Trophoblast cell (in vitro differentiated cells and primary cell): ENCODE data around the gene CCDC93. TPM values are rescaled to one million over a fixed set of nuclear protein-coding genes. Genes with fewer than 3 reads are reported as not detected.

ENCODE experiments used
- DNase-seq, 2 donors: peaks; one replicate each; pipeline ENCODE4 v3.0.0-alpha.2; 2016
- H2AFZ ChIP-seq: 2 replicates; pipeline ENCODE4 v1.6.1; 2013; ENCODE audit warnings: low read length, moderate library complexity, mild to moderate bottlenecking; ENCODE audit not compliant: insufficient read depth, poor library complexity
- H2AK5ac ChIP-seq: 2 replicates; pipeline ENCODE4 v1.6.1; 2013; ENCODE audit warnings: mild to moderate bottlenecking, low read length
- H2BK120ac ChIP-seq: 2 replicates; pipeline ENCODE4 v1.6.1; 2013; ENCODE audit warnings: low read length, mild to moderate bottlenecking, moderate library complexity; ENCODE audit not compliant: insufficient read depth, poor library complexity
- H2BK12ac ChIP-seq: 2 replicates; pipeline ENCODE4 v1.6.1; 2013; ENCODE audit warnings: mild to moderate bottlenecking, low read length, moderate library complexity
- H2BK5ac ChIP-seq: 2 replicates; pipeline ENCODE4 v1.6.1; 2013; ENCODE audit warnings: low read length, low read depth, moderate library complexity, mild to moderate bottlenecking; ENCODE audit not compliant: poor library complexity
- H3K14ac ChIP-seq: 2 replicates; pipeline ENCODE4 v1.6.1; 2013; ENCODE audit warnings: mild to moderate bottlenecking, low read length
- H3K18ac ChIP-seq: 2 replicates; pipeline ENCODE4 v1.6.1; 2013; ENCODE audit warnings: mild to moderate bottlenecking, low read length
- H3K23ac ChIP-seq: 2 replicates; pipeline ENCODE4 v1.6.1; 2013; ENCODE audit warnings: low read length
- H3K27ac ChIP-seq: 2 replicates; pipeline ENCODE4 v1.5.1; 2013; ENCODE audit warnings: low read depth, mild to moderate bottlenecking, inconsistent platforms, low read length, moderate library complexity
- H3K27me3 ChIP-seq: 2 replicates; pipeline ENCODE4 v1.6.1; 2013; ENCODE audit warnings: inconsistent platforms, mild to moderate bottlenecking, low read length, moderate library complexity; ENCODE audit not compliant: insufficient read depth
- H3K36me3 ChIP-seq, 2 experiments: 1 replicate in 1 of 2; 2 replicates in 1 of 2; pipeline ENCODE4 v1.6.1; 2013; ENCODE audit warnings: low read length in 2 of 2, mild to moderate bottlenecking in 2 of 2, moderate library complexity in 1 of 2; ENCODE audit not compliant: insufficient read depth in 2 of 2, control insufficient read depth in 1 of 2
- H3K4ac ChIP-seq: 2 replicates; pipeline ENCODE4 v1.6.1; 2013; ENCODE audit warnings: low read depth, mild to moderate bottlenecking, low read length, moderate library complexity
- H3K4me1 ChIP-seq, 2 experiments: 1 replicate in 1 of 2; 2 replicates in 1 of 2; pipeline ENCODE4 v1.6.1; 2013; ENCODE audit warnings: low read length in 2 of 2, mild to moderate bottlenecking in 2 of 2, moderate library complexity in 1 of 2; ENCODE audit not compliant: insufficient read depth in 2 of 2, control insufficient read depth in 1 of 2
- H3K4me2 ChIP-seq: 2 replicates; pipeline ENCODE4 v1.6.1; 2013; ENCODE audit warnings: inconsistent platforms, mild to moderate bottlenecking, low read length, moderate library complexity
- H3K4me3 ChIP-seq: 2 replicates; pipeline ENCODE4 v1.5.1; 2013; ENCODE audit warnings: mild to moderate bottlenecking, low read depth, low read length, inconsistent platforms
- H3K79me1 ChIP-seq: one replicate; pipeline ENCODE4 v1.6.1; 2013; ENCODE audit warnings: low read length
- H3K79me2 ChIP-seq: 2 replicates; pipeline ENCODE4 v1.6.1; 2013; ENCODE audit warnings: low read length, mild to moderate bottlenecking; ENCODE audit not compliant: control insufficient read depth, insufficient read depth, poor library complexity
- H3K9ac ChIP-seq: 2 replicates; pipeline ENCODE4 v1.6.1; 2013; ENCODE audit warnings: mild to moderate bottlenecking, low read length
- H3K9me3 ChIP-seq: 2 replicates; pipeline ENCODE4 v1.6.1; 2013; ENCODE audit warnings: low read depth, mild to moderate bottlenecking, control low read depth, inconsistent platforms, low read length; ENCODE audit not compliant: insufficient read depth
- H4K12ac ChIP-seq: 2 replicates; pipeline ENCODE4 v1.6.1; 2013; ENCODE audit warnings: low read depth, mild to moderate bottlenecking, low read length, moderate library complexity
- H4K8ac ChIP-seq: 2 replicates; pipeline ENCODE4 v1.6.1; 2013; ENCODE audit warnings: low read depth, mild to moderate bottlenecking, low read length, moderate library complexity
- H4K91ac ChIP-seq: one replicate; pipeline ENCODE4 v1.6.1; 2013; ENCODE audit warnings: low read depth, mild to moderate bottlenecking, low read length, moderate library complexity
- WGBS: extraction: QIAGEN DNeasy Blood & Tissue Kit; methylation state at CpG from one replicate; pipeline ENCODE4 v1.1.7; 2013; ENCODE audit warnings: missing lambda C conversion rate; ENCODE audit not compliant: insufficient read length, insufficient coverage; ENCODE audit errors: extremely low coverage; 5-methylcytosine and 5-hydroxymethylcytosine counted together
- polyA plus RNA-seq: library from polyadenylated mRNA; stranded (reverse); fragments of 200-250 nt; gene quantifications from 2 replicates; pipeline ENCODE4 v1.2.3, GENCODE V29; 2013

CCDC93 gene, protein sequence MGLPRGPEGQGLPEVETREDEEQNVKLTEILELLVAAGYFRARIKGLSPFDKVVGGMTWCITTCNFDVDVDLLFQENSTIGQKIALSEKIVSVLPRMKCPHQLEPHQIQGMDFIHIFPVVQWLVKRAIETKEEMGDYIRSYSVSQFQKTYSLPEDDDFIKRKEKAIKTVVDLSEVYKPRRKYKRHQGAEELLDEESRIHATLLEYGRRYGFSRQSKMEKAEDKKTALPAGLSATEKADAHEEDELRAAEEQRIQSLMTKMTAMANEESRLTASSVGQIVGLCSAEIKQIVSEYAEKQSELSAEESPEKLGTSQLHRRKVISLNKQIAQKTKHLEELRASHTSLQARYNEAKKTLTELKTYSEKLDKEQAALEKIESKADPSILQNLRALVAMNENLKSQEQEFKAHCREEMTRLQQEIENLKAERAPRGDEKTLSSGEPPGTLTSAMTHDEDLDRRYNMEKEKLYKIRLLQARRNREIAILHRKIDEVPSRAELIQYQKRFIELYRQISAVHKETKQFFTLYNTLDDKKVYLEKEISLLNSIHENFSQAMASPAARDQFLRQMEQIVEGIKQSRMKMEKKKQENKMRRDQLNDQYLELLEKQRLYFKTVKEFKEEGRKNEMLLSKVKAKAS
- 28.6 and 28.8 TPM in 2 replicates for polyA plus RNA-seq

DNA sequence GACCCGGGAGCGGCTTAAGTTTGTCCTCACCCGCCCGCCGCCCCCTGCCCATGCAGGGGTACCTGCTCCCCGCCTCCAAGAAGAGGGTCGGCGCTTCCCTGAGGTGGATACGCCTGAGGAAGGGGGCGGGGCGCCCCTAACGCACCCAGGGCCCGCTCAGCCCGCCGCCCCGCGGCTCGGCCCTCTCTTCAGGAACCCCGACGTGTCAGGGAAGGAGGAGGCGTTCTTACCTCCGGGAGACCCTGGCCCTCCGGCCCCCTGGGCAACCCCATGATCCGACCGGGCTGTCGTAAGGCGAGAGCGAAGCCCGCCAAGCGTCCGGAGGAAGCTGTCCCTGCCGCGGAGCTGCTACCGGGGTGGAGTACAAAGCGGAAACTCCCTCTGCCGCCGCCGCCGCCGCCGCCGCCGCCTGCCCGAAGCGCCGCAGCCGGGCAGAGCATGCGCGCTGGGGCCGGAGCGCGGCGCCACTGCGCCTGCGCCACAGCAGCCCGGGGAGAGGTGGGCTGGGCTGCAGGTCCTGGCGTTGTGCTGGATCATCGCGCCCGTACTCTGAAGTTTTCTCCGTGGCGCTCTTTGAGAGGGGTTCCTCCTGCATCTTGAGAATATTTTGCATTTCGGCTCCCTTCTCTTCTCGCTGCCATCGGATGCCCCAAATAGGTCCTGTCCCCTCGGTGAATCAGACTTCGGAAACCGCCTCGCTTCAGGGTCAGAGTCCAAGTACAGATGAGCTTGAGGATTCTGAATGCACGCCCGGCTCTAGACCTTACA is at the start of gene CCDC93:
CCDC93 (minus strand) TSS at position 347 of the 768 bp plus-strand sequence; CDS start at position 272, 75 bp downstream.
- peak within 1 kb of the TSS; percentile 58 for H3K27ac ChIP-seq
- peak within 1 kb of the TSS; percentile 87 for H3K9ac ChIP-seq
- peak within 1 kb of the TSS; percentile 96 for H2AFZ ChIP-seq
- no peaks in the 10 kb centered on the region for H3K9me3 ChIP-seq
- no peak within 1 kb of the TSS for H2BK5ac ChIP-seq
- H3K79me1 ChIP-seq: peaks cover 7% of the 10 kb centered on the region
- peak within 1 kb of the TSS; percentile 70 for H3K18ac ChIP-seq
- no peaks in the 10 kb centered on the region for H3K27me3 ChIP-seq
- peak within 1 kb of the TSS; percentile 90 for H3K4me3 ChIP-seq
- no peak within 1 kb of the TSS for H2BK12ac ChIP-seq
- H2AK5ac ChIP-seq: no peak within 1 kb of the TSS
- peak within 1 kb of the TSS; percentile 87 for H4K8ac ChIP-seq
- H2BK120ac ChIP-seq: peak within 1 kb of the TSS; percentile 55
- peaks cover 0 to 4% of the 10 kb centered on the region in 2 experiments for H3K4me1 ChIP-seq
- H4K12ac ChIP-seq: peak within 1 kb of the TSS; percentile 66
- H3K14ac ChIP-seq: peak within 1 kb of the TSS; percentile 69
- no peaks in the 10 kb centered on the region for H3K36me3 ChIP-seq
- peak within 1 kb of the TSS; percentile 38 for H3K4ac ChIP-seq
- H3K4me2 ChIP-seq: peak within 1 kb of the TSS; percentile 98
- H3K79me2 ChIP-seq: peaks cover 10% of the 10 kb centered on the region
- DNase-seq: peak; percentile 87 to 92
- H4K91ac ChIP-seq: peak within 1 kb of the TSS; percentile 64
- no CpG with 5 or more reads among the region's 71 CpGs for WGBS
- no peak within 1 kb of the TSS for H3K23ac ChIP-seq

DNA sequence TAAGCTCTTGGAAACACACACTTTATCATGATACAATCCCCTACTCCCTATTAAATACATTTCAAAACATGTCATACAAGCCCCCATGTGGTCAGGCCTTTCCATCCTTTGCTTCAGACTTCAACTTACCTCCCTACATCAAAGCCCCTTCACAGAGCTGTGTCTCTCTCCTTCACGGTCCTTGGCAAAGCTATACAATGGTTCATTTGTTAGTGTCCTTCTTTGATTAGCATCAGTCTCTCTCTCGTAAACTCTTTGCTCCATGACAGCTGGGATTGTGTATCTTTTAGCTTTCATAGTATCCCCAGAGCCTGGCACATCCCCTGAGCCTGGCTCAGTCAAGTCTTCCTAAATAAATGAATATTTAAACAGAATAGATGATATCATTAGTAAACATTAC is 48.8 kb upstream of the CCDC93 start:
- Histone ChIP-seq H3K4ac (no peak overlapping the region), H3K27me3 (no peaks in the 10 kb centered on the region), H3K4me2 (no peak overlapping the region), H2BK120ac (no peak overlapping the region), H3K4me1 (no peaks in the 10 kb centered on the region), H3K27ac (no peak overlapping the region), H3K4me3 (no peak overlapping the region), H3K9ac (no peak overlapping the region), H4K12ac (no peak overlapping the region), H4K91ac (no peak overlapping the region), H3K79me2 (no peaks in the 10 kb centered on the region), H3K18ac (no peak overlapping the region), H3K14ac (no peak overlapping the region), H4K8ac (no peak overlapping the region), H2BK12ac (no peak overlapping the region), H3K23ac (no peak overlapping the region), H2AFZ (no peak overlapping the region), H3K36me3 (no peaks in the 10 kb centered on the region), H2BK5ac (no peak overlapping the region), H3K79me1 (no peaks in the 10 kb centered on the region), H3K9me3 (no peaks in the 10 kb centered on the region), H2AK5ac (no peak overlapping the region)
- no CpG with 5 or more reads among the region's 2 CpGs for WGBS
- no peak for DNase-seq

DNA sequence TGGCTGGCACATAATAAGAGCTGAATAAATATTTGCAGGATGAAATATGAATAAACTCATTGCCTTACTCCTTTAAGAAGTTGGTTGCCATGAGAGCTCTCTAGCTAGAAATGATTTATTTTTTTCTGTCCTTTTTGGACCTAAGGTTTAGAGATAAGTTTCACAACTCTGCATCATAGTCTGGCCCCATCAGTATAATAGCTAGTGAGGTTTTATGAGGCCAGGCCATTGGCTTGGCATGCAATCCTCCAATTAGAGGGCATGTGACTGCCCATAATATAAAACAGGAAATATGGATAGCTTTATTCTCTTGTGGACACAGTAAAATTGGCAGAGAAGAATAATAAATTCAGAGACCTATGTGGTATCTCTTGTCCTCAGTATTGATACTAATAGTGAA is 48.2 kb upstream of the CCDC93 start:
- Histone ChIP-seq H3K79me2 (no peaks in the 10 kb centered on the region), H4K91ac (no peak overlapping the region), H3K4me1 (no peaks in the 10 kb centered on the region), H2AFZ (no peak overlapping the region), H2BK5ac (no peak overlapping the region), H3K79me1 (no peaks in the 10 kb centered on the region), H4K12ac (no peak overlapping the region), H3K23ac (no peak overlapping the region), H3K14ac (no peak overlapping the region), H2BK120ac (no peak overlapping the region), H2BK12ac (no peak overlapping the region), H3K27ac (no peak overlapping the region), H3K4me3 (no peak overlapping the region), H3K9ac (no peak overlapping the region), H3K9me3 (no peaks in the 10 kb centered on the region), H3K27me3 (no peaks in the 10 kb centered on the region), H3K4ac (no peak overlapping the region), H4K8ac (no peak overlapping the region), H3K4me2 (no peak overlapping the region), H2AK5ac (no peak overlapping the region), H3K36me3 (no peaks in the 10 kb centered on the region), H3K18ac (no peak overlapping the region)
- DNase-seq: no peak

DNA sequence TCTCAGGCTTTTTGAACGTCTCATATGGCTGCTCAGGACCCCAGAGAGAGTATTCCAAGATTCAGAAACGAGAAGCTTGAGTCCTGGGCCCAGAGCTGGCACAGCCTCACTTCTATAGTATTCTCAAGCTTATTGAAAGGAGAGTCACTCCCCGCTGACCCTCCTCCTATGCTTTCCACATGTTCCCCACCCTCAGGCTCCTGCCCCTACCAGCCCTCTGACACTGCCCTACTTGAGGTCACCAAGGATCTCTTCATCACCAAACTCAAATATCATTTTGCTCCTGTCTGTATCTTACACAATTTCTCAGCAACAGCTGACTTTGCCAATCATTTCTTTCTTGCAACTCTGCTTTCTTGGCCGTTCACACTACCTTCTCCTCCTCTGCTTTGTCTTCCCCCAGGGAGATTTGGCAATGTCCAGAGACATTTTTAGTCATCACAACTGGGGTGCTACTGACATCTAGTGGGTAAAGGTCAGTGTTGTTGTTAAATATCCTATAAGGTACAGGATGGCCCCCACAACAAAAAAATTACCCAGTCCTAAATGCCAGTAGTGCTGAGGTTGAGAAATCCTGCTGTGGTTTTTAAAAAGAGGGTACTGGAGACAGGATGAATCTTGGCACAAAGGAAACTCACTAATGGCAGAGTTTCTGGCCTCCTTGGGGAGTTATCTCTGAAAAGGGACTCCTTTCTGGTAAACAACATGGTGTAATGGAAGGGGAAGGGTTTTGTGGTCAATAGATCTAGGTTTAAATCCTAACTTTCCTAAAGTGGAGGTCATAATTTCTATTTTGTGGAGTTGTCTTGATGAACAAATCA is 47.5 kb upstream of the CCDC93 start:
- Histone ChIP-seq H4K91ac (no peak overlapping the region), H3K14ac (no peak overlapping the region), H4K8ac (no peak overlapping the region), H3K9me3 (no peaks in the 10 kb centered on the region), H3K4me1 (no peaks in the 10 kb centered on the region), H4K12ac (no peak overlapping the region), H3K79me2 (no peaks in the 10 kb centered on the region), H2AFZ (no peak overlapping the region), H3K4me3 (no peak overlapping the region), H2BK120ac (no peak overlapping the region), H2BK5ac (no peak overlapping the region), H3K79me1 (no peaks in the 10 kb centered on the region), H3K18ac (no peak overlapping the region), H3K9ac (no peak overlapping the region), H3K4me2 (no peak overlapping the region), H2BK12ac (no peak overlapping the region), H3K36me3 (no peaks in the 10 kb centered on the region), H3K23ac (no peak overlapping the region), H3K27ac (no peak overlapping the region), H3K4ac (no peak overlapping the region), H3K27me3 (no peaks in the 10 kb centered on the region), H2AK5ac (no peak overlapping the region)
- DNase-seq: peak in 1 of 2 donors; percentile 38
- WGBS: no CpG with 5 or more reads among the region's 4 CpGs
